Measurements from ENCODE around the gene CBR3. TPM values are rescaled to one million over a fixed set of nuclear protein-coding genes. Genes with fewer than 3 reads are reported as not detected.

Gene CBR3
- total RNA-seq, 2 donors from 2014 or later: 12.2 to 12.5 TPM

DNA sequence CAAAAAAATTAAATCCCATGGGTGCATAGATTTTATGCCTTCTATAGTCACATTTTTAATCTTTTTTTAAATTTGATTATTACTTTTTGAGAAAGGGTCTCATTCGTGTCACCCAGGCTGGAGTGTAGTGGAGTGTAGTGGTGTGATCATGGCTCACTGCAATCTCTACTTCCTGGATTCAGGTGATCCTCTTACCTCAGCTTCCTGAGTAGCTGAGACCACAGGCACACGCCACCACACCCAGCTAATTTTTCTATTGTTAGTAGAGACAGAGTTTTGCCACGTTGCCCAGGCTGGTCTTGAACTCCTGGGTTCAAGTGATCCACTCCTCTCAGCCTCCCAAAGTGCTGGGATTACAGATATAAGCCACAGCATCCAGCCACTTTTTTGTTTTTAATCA lies 10.4 kb downstream of the CBR3 start:
- intact Hi-C loops (cut with DNase I): no loop called here
- peak; percentile 29 for DNase-seq (ENCODE audit: low spot score)

DNA sequence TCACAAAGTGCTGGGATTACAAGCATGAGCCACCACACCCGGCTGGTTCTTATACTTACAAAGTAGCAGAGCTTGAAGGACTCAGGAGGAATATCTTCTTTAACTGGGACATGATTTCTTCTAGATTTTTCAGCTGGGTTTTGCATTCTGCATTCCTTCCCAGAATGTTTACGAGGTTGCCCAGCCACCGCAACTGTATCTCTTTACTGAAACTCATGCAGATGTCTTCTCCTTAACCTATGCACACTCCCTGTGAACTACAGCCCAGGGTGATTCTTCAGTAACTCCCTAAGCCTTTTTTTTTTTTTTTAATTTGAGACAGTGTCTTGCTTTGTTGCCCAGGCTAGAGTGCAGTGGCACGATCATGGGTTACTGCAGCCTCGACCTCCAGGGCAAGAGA lies 13.0 kb downstream of the CBR3 start:
- intact Hi-C loops (cut with DNase I): no loop called here
- no peak for DNase-seq (ENCODE audit: low spot score)

DNA sequence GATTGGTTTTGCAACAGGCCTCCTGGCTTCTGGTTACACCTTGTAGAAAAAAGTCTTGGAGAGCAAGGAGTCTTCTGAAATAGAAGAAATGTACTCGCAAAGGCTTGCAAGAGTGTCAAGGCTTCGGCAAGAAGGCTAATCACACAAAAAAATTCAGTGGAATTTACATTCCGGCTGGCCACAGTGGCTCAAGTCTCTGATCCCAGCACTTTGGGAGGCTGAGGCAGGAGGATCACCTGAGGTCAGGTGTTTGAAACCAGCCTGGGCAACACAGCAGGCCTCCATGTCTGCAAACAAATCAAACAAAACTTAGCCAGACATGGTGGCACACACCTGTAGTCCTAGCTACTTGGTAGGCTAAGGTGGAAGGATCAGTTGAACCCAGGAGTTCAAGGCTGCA lies 14.0 kb downstream of the CBR3 start:
- intact Hi-C loops (cut with DNase I): no loop called here
- DNase-seq (ENCODE audit: low spot score): peak; percentile 52

GRCh38 chr21:36149788-36150711 lies 15.2 kb downstream of the CBR3 start:
- DNase-seq (ENCODE audit: low spot score): peak; percentile 83
- intact Hi-C loops (cut with DNase I): no loop called here

DNA sequence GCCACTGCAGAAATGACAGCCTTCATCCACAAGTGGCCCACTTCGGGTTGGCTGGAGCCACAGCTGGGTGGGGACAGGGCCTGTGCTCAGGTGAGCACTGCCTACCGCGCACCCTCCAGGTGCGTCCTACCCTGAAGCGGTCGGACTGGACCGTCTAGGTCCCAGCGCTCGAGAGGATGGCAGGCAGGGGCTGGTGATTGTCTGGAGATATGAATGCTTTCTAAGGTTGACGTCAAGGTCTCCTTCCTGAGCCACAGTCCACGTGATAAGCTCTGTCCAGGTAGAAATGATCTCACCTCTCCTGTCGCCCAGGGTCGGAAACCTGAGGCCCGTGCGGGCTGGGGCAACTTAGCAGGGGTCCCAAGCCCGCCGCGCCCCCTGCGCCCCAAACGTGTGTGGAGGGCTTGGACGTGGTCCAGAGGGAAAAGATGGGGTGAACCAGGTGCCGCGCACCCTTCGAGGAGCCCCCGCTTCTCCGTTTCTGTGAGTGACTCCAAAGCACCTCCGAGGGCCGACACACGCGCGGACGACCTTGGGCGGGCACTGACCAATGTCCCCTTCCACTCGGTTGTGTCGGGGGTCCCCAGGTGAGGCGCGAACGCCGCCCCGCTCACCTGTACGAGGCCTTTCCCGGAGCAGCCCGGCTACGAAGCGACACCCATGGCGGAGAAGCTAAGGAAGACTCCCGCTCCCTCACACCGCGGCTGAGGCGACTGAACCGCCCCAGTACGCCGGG lies 20.9 kb downstream of the CBR3 start:
- DNase-seq (ENCODE audit: low spot score): peak; percentile 79
- intact Hi-C loops (cut with DNase I): no loop called here

DNA sequence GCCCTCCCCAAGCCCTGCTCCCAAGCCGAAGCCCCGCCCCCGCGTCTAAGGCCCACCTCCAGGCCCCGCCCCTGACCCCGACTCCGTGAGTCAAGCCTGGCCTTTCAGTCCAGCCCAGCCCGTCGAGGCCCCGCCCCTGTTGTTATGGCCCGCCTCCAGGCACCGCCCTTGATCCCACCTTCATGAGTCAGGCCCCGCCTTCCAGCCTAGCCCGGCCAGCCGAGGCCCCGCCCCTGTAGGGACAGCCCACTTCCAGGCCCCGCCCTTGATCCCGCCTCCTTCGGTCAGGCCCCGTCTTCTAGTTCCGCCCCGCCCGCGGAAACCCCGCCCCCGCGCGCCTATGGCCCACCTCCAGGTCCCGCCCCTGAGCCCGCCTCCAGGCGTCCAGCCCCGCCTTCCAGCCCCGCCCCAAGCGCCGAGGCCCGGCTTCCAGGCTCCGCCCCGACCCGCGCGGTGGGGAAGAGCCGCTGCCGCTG lies 21.5 kb downstream of the CBR3 start:
- intact Hi-C loops (cut with DNase I): no loop called here
- DNase-seq (ENCODE audit: low spot score): peak; percentile 100

DNA sequence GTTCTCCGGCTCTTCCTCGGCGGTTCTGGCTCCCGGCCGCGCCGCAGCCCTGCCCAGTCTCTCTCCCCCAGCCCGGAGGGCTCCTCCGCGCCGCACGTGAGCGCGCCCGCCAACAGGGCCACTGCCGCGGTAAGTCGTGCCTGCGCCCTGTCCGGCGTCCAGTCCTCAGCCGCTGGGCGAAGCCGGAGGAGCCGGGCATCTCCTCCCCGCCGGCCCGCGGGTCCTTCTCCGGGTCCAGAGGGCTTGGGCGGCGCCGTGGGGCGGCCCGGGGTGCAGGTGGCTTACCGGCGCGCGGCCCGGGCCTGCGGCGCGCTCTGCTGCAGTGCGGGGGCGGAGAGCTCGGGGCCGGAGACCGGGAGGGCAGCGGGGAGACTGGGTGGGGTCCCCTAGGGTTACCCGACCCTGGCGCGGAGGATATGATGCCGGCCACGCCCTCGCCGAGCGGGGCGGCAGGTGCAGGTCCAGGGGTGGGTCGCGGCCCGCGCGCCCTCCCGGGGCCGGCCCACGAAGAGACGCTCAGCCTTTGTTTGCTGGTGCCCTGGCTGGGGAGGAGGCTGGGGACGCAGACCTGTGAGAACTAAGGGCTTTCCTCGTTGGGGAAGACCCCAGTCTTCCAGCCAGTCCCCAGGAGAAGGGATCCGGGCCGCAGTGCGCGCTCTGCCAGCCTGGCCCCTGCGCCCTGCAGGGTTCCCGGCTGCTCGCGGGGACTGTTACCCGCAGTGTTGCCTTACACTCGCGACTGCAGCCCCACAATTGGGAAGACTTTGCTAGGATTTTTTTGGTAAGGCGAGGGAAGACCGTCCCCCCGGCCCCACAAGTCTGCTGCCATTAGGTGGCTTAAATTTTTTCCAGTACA lies 22.2 kb downstream of the CBR3 start, which contains the start of gene DOP1B:
Gene DOP1B, plus strand, starts transcription at position 10 of the 856 bp plus-strand sequence. CDS start 7,910 bp downstream, outside the sequence.
- intact Hi-C loops (cut with DNase I): no loop called here
- DNase-seq (ENCODE audit: low spot score): no peak

GRCh38 chr21:36159356-36159921 lies 24.6 kb downstream of the CBR3 start:
- intact Hi-C loops (cut with DNase I): no loop called here
- DNase-seq (ENCODE audit: low spot score): no peak

- intact Hi-C loops (cut with DNase I): no loop called here
- no peak for DNase-seq (ENCODE audit: low spot score)
Observed at GRCh38 chr21:36160850-36161178, 25.9 kb downstream of the CBR3 start.

DNA sequence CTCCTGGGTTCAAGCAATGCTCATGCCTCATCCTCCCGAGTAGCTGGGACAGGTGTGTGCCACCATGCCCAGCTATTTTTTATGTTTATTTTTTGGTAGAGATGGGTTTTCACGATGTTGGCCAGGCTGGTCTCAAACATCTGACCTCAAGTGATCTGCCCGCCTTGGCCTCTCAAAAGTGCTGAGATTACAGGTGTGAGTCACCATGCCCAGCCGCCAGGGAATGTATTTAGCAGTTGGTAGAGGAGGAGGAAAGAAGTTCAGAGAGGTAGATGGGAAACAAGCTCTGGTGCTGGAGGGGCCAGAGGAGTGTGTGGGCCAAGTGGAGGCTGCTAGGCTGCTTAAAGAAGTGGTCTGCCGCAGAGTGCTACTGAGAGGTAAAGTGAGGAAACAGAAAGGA lies 27.8 kb downstream of the CBR3 start:
- peak; percentile 5 for DNase-seq (ENCODE audit: low spot score)
- intact Hi-C loops (cut with DNase I): no loop called here

- intact Hi-C loops (cut with DNase I): no loop called here
- no peak for DNase-seq (ENCODE audit: low spot score)
Observed at GRCh38 chr21:36163750-36164741, 29.2 kb downstream of the CBR3 start.

DNA sequence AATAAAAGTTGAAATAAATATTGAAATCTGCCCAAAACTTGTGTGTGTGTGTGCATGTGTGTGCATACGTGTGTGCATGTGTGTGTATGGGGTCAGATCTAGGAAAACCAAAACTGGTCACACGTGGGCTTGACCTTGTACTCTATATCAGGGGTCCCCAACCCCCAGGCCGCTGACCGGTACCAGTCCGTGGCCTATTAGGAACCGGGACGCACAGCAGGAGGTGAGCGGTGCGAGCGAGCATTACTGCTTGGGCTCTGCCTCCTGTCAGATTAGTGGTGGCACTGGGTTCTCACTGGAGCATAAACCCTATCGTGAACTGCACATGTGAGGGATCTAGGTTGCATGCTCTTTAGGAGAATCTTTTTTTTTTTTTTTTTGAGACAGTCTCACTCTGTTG lies 30.5 kb downstream of the CBR3 start:
- intact Hi-C loops (cut with DNase I): no loop called here
- peak; percentile 76 for DNase-seq (ENCODE audit: low spot score)

GRCh38 chr21:36166705-36167104 lies 31.8 kb downstream of the CBR3 start:
- peak; percentile 45 for DNase-seq (ENCODE audit: low spot score)
- intact Hi-C loops (cut with DNase I): no loop called here

DNA sequence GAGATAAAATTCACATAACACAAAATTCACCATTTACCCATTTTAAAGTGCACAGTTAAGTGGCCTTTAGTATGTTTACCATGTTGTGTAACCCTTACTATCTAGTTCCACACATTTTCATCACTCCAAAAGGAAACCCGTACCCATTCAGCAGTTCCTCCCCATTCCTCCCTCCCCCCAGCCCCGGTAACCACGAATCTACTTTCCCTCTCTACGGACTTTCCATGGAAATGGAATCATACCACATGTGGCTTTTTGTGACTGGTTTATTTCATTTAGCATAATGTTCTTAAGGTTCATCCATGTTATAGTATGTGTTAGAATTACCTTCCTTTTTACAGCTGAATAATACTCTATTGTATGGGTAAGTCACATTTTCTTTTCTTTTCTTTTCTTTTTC lies 32.7 kb downstream of the CBR3 start:
- intact Hi-C loops (cut with DNase I): no loop called here
- no peak for DNase-seq (ENCODE audit: low spot score)

DNA sequence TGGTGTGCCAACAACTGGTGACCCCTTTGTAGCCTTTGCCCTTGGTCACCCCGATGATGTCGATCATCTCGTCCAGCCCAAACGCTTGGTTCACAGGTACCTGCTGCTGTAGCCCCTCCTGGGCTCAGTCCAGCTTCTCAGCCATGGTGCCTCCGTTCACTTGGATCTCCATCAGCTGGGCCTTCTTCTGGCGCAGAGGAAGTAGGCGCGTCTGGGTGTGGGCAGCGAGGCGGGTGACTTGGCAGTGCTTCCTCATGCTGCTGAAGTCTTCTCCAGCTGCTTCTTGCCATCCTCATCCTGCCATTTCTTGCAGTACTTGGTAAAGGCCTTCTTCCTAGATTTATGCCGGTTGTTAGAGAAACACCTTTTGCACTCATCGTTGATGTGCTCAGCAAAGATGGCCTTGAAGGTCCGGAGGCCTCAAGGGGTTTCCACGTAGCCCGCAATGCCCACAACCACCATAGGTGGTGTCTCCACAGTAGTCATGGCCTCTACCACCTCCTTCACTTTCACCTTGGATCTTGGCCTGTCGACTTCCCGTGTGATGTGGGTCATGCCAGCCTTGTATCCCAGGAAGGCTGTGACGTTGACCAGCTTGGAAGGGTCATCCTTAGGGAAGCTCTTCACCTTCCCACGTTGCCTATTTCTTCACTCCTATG lies 34.7 kb downstream of the CBR3 start:
- intact Hi-C loops (cut with DNase I): no loop called here
- DNase-seq (ENCODE audit: low spot score): peak; percentile 86

GRCh38 chr21:36170823-36171222 lies 35.9 kb downstream of the CBR3 start:
- intact Hi-C loops (cut with DNase I): no loop called here
- no peak for DNase-seq (ENCODE audit: low spot score)

DNA sequence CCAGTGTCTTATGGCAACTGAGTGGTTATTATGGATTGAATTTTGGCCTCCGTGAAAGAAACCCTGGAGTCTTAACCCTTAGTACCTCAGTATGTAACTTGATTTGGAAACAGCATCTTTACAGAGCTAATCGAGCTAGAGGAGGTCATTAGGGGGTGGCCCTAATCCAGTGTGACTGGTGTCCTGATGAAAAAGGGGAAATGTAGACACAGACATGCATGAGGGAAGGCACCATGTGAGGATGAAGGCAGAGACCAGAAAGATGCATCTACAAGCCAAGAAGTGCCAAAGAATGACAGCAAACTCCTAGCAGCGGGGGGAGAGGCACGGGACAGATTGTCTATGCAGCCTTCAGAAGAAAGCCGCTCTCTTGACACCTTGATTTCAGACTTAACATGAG lies 36.5 kb downstream of the CBR3 start:
- intact Hi-C loops (cut with DNase I): no loop called here
- DNase-seq (ENCODE audit: low spot score): no peak
